Measurements from ENCODE around the gene ANTXR2. TPM values are rescaled to one million over a fixed set of nuclear protein-coding genes. Genes with fewer than 3 reads are reported as not detected.

The ANTXR2 gene
- total and polyA plus RNA-seq, 2 of the 8 experiments (the other 6 are each of a cell fraction or from before 2014, with no cell fraction given), result 1.1 to 7.5 TPM

DNA sequence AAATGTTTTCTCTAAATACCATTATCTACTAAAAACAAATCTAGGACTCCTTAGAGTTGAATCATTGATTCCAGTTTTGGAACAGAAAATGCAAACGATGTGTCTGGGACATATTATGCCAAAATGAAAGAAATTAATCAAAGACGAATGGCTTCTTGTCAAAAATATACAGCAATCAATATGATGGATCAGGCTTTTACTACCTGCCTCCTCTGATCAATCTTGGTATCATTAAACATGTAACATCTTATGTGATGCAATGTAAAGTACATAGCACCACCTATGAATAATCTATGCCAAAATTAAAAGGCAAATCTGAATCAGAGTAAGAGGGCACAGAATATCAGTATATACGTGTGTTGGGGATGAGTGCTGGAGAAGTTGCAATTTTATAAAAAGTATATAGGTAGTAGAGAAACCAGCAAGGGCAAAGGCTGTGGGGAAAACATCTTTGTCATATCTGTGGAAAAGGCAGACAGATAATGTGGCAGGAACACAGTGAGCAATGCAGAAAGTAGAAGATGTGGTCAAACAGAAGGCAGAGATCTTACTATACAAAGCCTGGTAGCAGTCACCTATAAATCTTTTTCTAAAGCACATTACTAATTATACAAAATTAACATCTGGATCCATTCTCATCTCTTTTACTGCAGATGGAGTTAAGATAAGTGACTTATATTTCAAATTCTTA is 152.7 kb downstream of the ANTXR2 start (continued):
- TF ChIP-seq HDAC2 (IDR thresholded peaks at IDR 0.05; ENCODE audit: borderline replicate concordance in 1 of 2, low read depth in 2 of 2, low read length in 2 of 2) (no peak), PHF8 (conservative IDR thresholded peaks at IDR 0.05; ENCODE audit: low read depth, low read length) (no peak), BACH1 (IDR thresholded peaks at IDR 0.05; ENCODE audit: low read length) (no peak), RAD21 (IDR thresholded peaks at IDR 0.05 in 1 of 2, conservative IDR thresholded peaks at IDR 0.05 in 1 of 2; ENCODE audit: low read depth in 2 of 2, low read length in 2 of 2) (no peak), SP1 (IDR thresholded peaks at IDR 0.05; ENCODE audit: low read depth, low read length) (no peak)

Measured in H1 (cell line).